Tibial nerve (tissue), 3 donors: ENCODE measurements around the gene NETO2.

ENCODE experiments used
- CTCF ChIP-seq, 5 experiments: fragments of 200-600 bp in 3 of 5; fragments of 450-650 bp in 2 of 5; sonication (generic) in 3 of 5; IDR thresholded peaks; one replicate each; pipeline ENCODE4 v1.5.1; 2016 to 2019; ENCODE audit warnings: antibody characterized with exemption in 5 of 5, mild to moderate bottlenecking in 3 of 5, moderate library complexity in 2 of 5
- POLR2A ChIP-seq, 2 donors: fragments of 450-650 bp; IDR thresholded peaks; one replicate each; pipeline ENCODE4 v1.6.1; 2017; ENCODE audit warnings: antibody characterized with exemption in 2 of 2, mild to moderate bottlenecking in 2 of 2, moderate library complexity in 2 of 2

GRCh38 chr16:47134550-47134949 is 9.2 kb downstream of the NETO2 start:
- no peak for TF ChIP-seq CTCF (IDR thresholded peaks at IDR 0.05)
- no peak for TF ChIP-seq POLR2A (IDR thresholded peaks at IDR 0.05)
